Tibial artery (tissue), 4 donors: ENCODE data around the gene EXOC3L4.
"Not testable (repeated sequence)": the region's sequence is repeated elsewhere in the genome, so short reads cannot be mapped to it uniquely, and the experiment has no call there.

Experiments
- DNase-seq, 2 donors: peaks; one replicate each; pipeline ENCODE4 v3.0.0-alpha.2; 2019
- H3K27ac ChIP-seq, 2 donors: fragments of 200-600 bp; sonication (generic) in 1 of 2; 1 replicate in 1 of 2; 2 replicates in 1 of 2; pipeline ENCODE4 v1.5.1; 2018 to 2019; ENCODE audit warnings: mild to moderate bottlenecking in 1 of 2
- H3K27me3 ChIP-seq, 2 donors: fragments of 200-600 bp; sonication (generic) in 1 of 2; one replicate each; pipeline versions ENCODE4 v1.5.1 to v1.6.0; 2016 to 2019
- H3K36me3 ChIP-seq, 3 donors: fragments of 200-600 bp; sonication (generic) in 2 of 3; one replicate each; pipeline ENCODE4 v1.5.1; 2016 to 2019; ENCODE audit warnings: mild to moderate bottlenecking in 2 of 3
- H3K4me1 ChIP-seq, 4 donors: fragments of 200-600 bp; sonication (generic) in 2 of 4; 1 replicate in 3 of 4; 2 replicates in 1 of 4; pipeline ENCODE4 v1.5.1; 2016 to 2019
- H3K4me3 ChIP-seq, 2 donors: fragments of 200-600 bp; sonication (generic) in 1 of 2; 1 replicate in 1 of 2; 2 replicates in 1 of 2; pipeline ENCODE4 v1.5.1; 2018 to 2019; ENCODE audit warnings: mild to moderate bottlenecking in 2 of 2
- H3K9me3 ChIP-seq, 3 donors: fragments of 200-600 bp; sonication (generic) in 1 of 3; one replicate each; pipeline ENCODE4 v1.5.1; 2016 to 2019
- CTCF ChIP-seq, 2 experiments: fragments of 200-600 bp in 1 of 2; fragments of 450-650 bp in 1 of 2; IDR thresholded peaks; one replicate each; pipeline ENCODE4 v1.5.1; 2017 to 2019; ENCODE audit warnings: antibody characterized with exemption in 2 of 2, mild to moderate bottlenecking in 1 of 2, moderate library complexity in 1 of 2
- intact Hi-C: fragments of 100-400 bp; cut with DNase I; formaldehyde crosslinking; loops from one replicate; pipeline ENCODE4 v1.15.0; 2023; ENCODE audit warnings: low total_unique reads

The EXOC3L4 gene

GRCh38 chr14:103094406-103095209 lies at the start of gene EXOC3L4:
Gene EXOC3L4, plus strand, starts transcription at chr14:103094725. Its CDS starts 5,495 bp downstream, at chr14:103100220.
- H3K4me3 ChIP-seq, result no peak within 1 kb of the TSS
- DNase-seq, result no peak

GRCh38 chr14:103045371-103045869 lies 49.1 kb upstream of the EXOC3L4 start:
- Histone ChIP-seq H3K4me3 (no peak overlapping the region), H3K4me1 (peaks cover 0 to 43% (median 13%) of the 10 kb centered on the region in 4 donors), H3K27ac (no peak overlapping the region), H3K9me3 (no peaks in the 10 kb centered on the region), H3K27me3 (no peaks in the 10 kb centered on the region), H3K36me3 (peaks cover 6 to 13% (median 13%) of the 10 kb centered on the region in 3 donors)
- TF ChIP-seq CTCF (IDR thresholded peaks at IDR 0.05), result no peak
- no peak for DNase-seq
- intact Hi-C loops, result no loop called here

More at GRCh38 chr14:103094406-103095209, at the start of gene EXOC3L4:
- intact Hi-C loops, result no loop called here
- no peaks in the 10 kb centered on the region for H3K9me3 ChIP-seq
- TF ChIP-seq CTCF (IDR thresholded peaks at IDR 0.05), result no peak
- H3K27me3 ChIP-seq, result peaks cover 0 to 37% of the 10 kb centered on the region in 2 donors
- H3K27ac ChIP-seq, result no peak within 1 kb of the TSS
- H3K4me1 ChIP-seq, result peaks cover 0 to 15% (median 9%) of the 10 kb centered on the region in 4 donors
- no peaks in the 10 kb centered on the region for H3K36me3 ChIP-seq

GRCh38 chr14:103047453-103047852 lies 47.1 kb upstream of the EXOC3L4 start:
- DNase-seq, H3K9me3 ChIP-seq, H3K4me3 ChIP-seq, H3K36me3 ChIP-seq, H3K27ac ChIP-seq, intact Hi-C loops, H3K27me3 ChIP-seq: not testable (repeated sequence)
- peaks cover 0 to 62% (median 13%) of the 10 kb centered on the region in 4 donors for H3K4me1 ChIP-seq

GRCh38 chr14:103050935-103051334 lies 43.6 kb upstream of the EXOC3L4 start:
- intact Hi-C loops, result no loop called here
- Histone ChIP-seq H3K36me3 (no peaks in the 10 kb centered on the region), H3K27me3 (no peaks in the 10 kb centered on the region), H3K9me3 (no peaks in the 10 kb centered on the region), H3K4me3 (no peak overlapping the region), H3K4me1 (peaks cover 0 to 74% (median 17%) of the 10 kb centered on the region in 4 donors), H3K27ac (no peak overlapping the region)
- no peak for DNase-seq
- no peak for TF ChIP-seq CTCF (IDR thresholded peaks at IDR 0.05)

DNA sequence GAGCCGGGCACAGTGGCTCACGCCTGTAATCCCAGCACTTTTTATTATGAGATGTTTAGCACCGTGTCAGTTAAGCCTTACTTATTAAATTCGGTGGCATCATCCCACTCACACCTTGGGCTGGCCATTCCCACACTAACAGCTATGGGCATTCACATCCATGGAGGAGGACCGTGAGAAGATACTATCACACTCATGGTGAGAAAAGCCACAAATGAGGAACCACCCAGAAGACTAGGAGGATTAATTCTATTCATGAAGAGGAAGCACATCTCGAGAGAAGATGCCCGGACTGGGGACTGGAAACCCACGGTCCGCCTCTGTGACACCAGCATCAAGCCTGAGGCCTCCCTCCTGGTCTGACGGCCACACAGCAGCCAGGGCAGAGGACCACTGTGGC lies 42.1 kb upstream of the EXOC3L4 start:
- Histone ChIP-seq H3K36me3 (no peaks in the 10 kb centered on the region), H3K27me3 (no peaks in the 10 kb centered on the region), H3K9me3 (no peaks in the 10 kb centered on the region), H3K4me1 (peaks cover 0 to 68% (median 20%) of the 10 kb centered on the region in 4 donors), H3K4me3 (no peak overlapping the region), H3K27ac (no peak overlapping the region)
- intact Hi-C loops, result no loop called here
- DNase-seq, result peak in 1 of 2 donors; percentile 15
- TF ChIP-seq CTCF (IDR thresholded peaks at IDR 0.05), result no peak

DNA sequence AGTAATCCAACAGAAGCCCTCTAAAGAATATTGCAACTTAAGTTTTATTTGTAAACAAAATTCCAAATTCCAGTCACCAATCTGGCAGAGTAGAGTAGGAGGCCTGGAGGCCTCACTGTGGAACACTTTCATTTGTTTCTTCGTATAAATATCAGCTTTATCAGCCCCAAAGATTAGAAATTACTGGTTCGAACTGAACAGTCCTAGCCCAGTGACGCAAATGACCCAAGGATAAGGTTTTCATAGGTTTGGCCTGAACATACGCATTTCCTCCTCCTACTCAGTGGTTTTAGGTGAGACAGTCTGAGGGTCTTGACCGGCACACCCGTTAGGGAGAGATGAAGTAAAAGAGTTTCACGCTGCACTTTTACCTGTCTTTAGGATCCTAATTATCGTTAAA lies 38.8 kb upstream of the EXOC3L4 start:
- Histone ChIP-seq H3K27ac (peak overlapping the region; percentile 90 to 97), H3K4me3 (peak overlapping the region; percentile 93 to 100), H3K36me3 (no peaks in the 10 kb centered on the region), H3K27me3 (no peaks in the 10 kb centered on the region), H3K9me3 (no peaks in the 10 kb centered on the region), H3K4me1 (peaks cover 0 to 72% (median 33%) of the 10 kb centered on the region in 4 donors)
- DNase-seq, result no peak
- intact Hi-C loops, result no loop called here
- no peak for TF ChIP-seq CTCF (IDR thresholded peaks at IDR 0.05)
